ENCODE data around the gene ADPRS.

ADPRS gene

GRCh38 chr1:36088577-36089392 is at the start of gene ADPRS:
Gene ADPRS, plus strand, starts transcription at chr1:36088892. Its CDS starts 13 bp downstream, at chr1:36088905.
- H3K4me1 Mint-ChIP-seq (ENCODE audit: low read depth), result peaks cover 12% of the 10 kb centered on the region
- DNase-seq (ENCODE audit: low spot score), result peak; percentile 91
- H3K9me3 Mint-ChIP-seq, result no peaks in the 10 kb centered on the region
- H3K36me3 Mint-ChIP-seq (ENCODE audit: low read depth), result peaks cover 27% of the 10 kb centered on the region
- H3K4me3 Mint-ChIP-seq, result peak within 1 kb of the TSS; percentile 94
- H3K27me3 Mint-ChIP-seq (ENCODE audit: low read depth), result peaks cover 7% of the 10 kb centered on the region
- peak within 1 kb of the TSS; percentile 90 for H3K27ac Mint-ChIP-seq

- Mint-ChIP-seq H3K4me3 (no peak overlapping the region), H3K27ac (no peak overlapping the region), H3K9me3 (no peaks in the 10 kb centered on the region), H3K36me3 (ENCODE audit: low read depth) (peaks cover 16% of the 10 kb centered on the region), H3K4me1 (ENCODE audit: low read depth) (no peaks in the 10 kb centered on the region), H3K27me3 (ENCODE audit: low read depth) (no peaks in the 10 kb centered on the region)
- DNase-seq (ENCODE audit: low spot score), result no peak
Measured at GRCh38 chr1:36040238-36040637, 48.5 kb upstream of the ADPRS start.

- Mint-ChIP-seq H3K9me3 (no peaks in the 10 kb centered on the region), H3K27me3 (ENCODE audit: low read depth) (no peaks in the 10 kb centered on the region), H3K36me3 (ENCODE audit: low read depth) (peaks cover 29% of the 10 kb centered on the region), H3K4me1 (ENCODE audit: low read depth) (no peaks in the 10 kb centered on the region), H3K4me3 (no peak overlapping the region), H3K27ac (no peak overlapping the region)
- no peak for DNase-seq (ENCODE audit: low spot score)
Measured at GRCh38 chr1:36051821-36052220, 36.9 kb upstream of the ADPRS start.

- H3K27ac Mint-ChIP-seq, result no peak overlapping the region
- H3K4me1 Mint-ChIP-seq (ENCODE audit: low read depth), result no peaks in the 10 kb centered on the region
- no peak overlapping the region for H3K4me3 Mint-ChIP-seq
- no peaks in the 10 kb centered on the region for H3K27me3 Mint-ChIP-seq (ENCODE audit: low read depth)
- no peak for DNase-seq (ENCODE audit: low spot score)
- H3K36me3 Mint-ChIP-seq (ENCODE audit: low read depth), result peaks cover 13% of the 10 kb centered on the region
- no peaks in the 10 kb centered on the region for H3K9me3 Mint-ChIP-seq
Measured at GRCh38 chr1:36053978-36054377, 34.7 kb upstream of the ADPRS start.

GRCh38 chr1:36055706-36056105 is 33.0 kb upstream of the ADPRS start:
- Mint-ChIP-seq H3K27ac (no peak overlapping the region), H3K9me3 (no peaks in the 10 kb centered on the region), H3K36me3 (ENCODE audit: low read depth) (peaks cover 11% of the 10 kb centered on the region), H3K4me3 (no peak overlapping the region), H3K4me1 (ENCODE audit: low read depth) (no peaks in the 10 kb centered on the region), H3K27me3 (ENCODE audit: low read depth) (no peaks in the 10 kb centered on the region)
- no peak for DNase-seq (ENCODE audit: low spot score)

GRCh38 chr1:36062315-36062714 is 26.4 kb upstream of the ADPRS start:
- no peaks in the 10 kb centered on the region for H3K9me3 Mint-ChIP-seq
- no peak overlapping the region for H3K27ac Mint-ChIP-seq
- no peak overlapping the region for H3K4me3 Mint-ChIP-seq
- DNase-seq (ENCODE audit: low spot score), result no peak
- peaks cover 2% of the 10 kb centered on the region for H3K36me3 Mint-ChIP-seq (ENCODE audit: low read depth)
- H3K4me1 Mint-ChIP-seq (ENCODE audit: low read depth), result no peaks in the 10 kb centered on the region
- H3K27me3 Mint-ChIP-seq (ENCODE audit: low read depth), result no peaks in the 10 kb centered on the region

- no peaks in the 10 kb centered on the region for H3K27me3 Mint-ChIP-seq (ENCODE audit: low read depth)
- no peak for DNase-seq (ENCODE audit: low spot score)
- no peaks in the 10 kb centered on the region for H3K4me1 Mint-ChIP-seq (ENCODE audit: low read depth)
- H3K9me3 Mint-ChIP-seq, result no peaks in the 10 kb centered on the region
- no peaks in the 10 kb centered on the region for H3K36me3 Mint-ChIP-seq (ENCODE audit: low read depth)
- no peak overlapping the region for H3K27ac Mint-ChIP-seq
- H3K4me3 Mint-ChIP-seq, result no peak overlapping the region
Measured at GRCh38 chr1:36067871-36068270, 20.8 kb upstream of the ADPRS start.

GRCh38 chr1:36068866-36069265 is 19.8 kb upstream of the ADPRS start:
- no peak overlapping the region for H3K4me3 Mint-ChIP-seq
- no peaks in the 10 kb centered on the region for H3K36me3 Mint-ChIP-seq (ENCODE audit: low read depth)
- H3K27me3 Mint-ChIP-seq (ENCODE audit: low read depth), result no peaks in the 10 kb centered on the region
- no peaks in the 10 kb centered on the region for H3K4me1 Mint-ChIP-seq (ENCODE audit: low read depth)
- H3K27ac Mint-ChIP-seq, result no peak overlapping the region
- H3K9me3 Mint-ChIP-seq, result no peaks in the 10 kb centered on the region
- DNase-seq (ENCODE audit: low spot score), result no peak

GRCh38 chr1:36070349-36070748 is 18.3 kb upstream of the ADPRS start:
- no peaks in the 10 kb centered on the region for H3K4me1 Mint-ChIP-seq (ENCODE audit: low read depth)
- no peak for DNase-seq (ENCODE audit: low spot score)
- H3K4me3 Mint-ChIP-seq, result no peak overlapping the region
- no peak overlapping the region for H3K27ac Mint-ChIP-seq
- H3K36me3 Mint-ChIP-seq (ENCODE audit: low read depth), result no peaks in the 10 kb centered on the region
- H3K9me3 Mint-ChIP-seq, result no peaks in the 10 kb centered on the region
- no peaks in the 10 kb centered on the region for H3K27me3 Mint-ChIP-seq (ENCODE audit: low read depth)

- Mint-ChIP-seq H3K27ac (no peak overlapping the region), H3K36me3 (ENCODE audit: low read depth) (no peaks in the 10 kb centered on the region), H3K4me3 (no peak overlapping the region), H3K4me1 (ENCODE audit: low read depth) (no peaks in the 10 kb centered on the region), H3K9me3 (no peaks in the 10 kb centered on the region), H3K27me3 (ENCODE audit: low read depth) (peaks cover 12% of the 10 kb centered on the region)
- DNase-seq (ENCODE audit: low spot score), result no peak
Measured at GRCh38 chr1:36076979-36077573, 11.6 kb upstream of the ADPRS start.

GRCh38 chr1:36080236-36080635 is 8.5 kb upstream of the ADPRS start:
- no peak for DNase-seq (ENCODE audit: low spot score)
- Mint-ChIP-seq H3K36me3 (ENCODE audit: low read depth) (no peaks in the 10 kb centered on the region), H3K4me1 (ENCODE audit: low read depth) (no peaks in the 10 kb centered on the region), H3K27ac (no peak overlapping the region), H3K27me3 (ENCODE audit: low read depth) (peaks cover 28% of the 10 kb centered on the region), H3K9me3 (no peaks in the 10 kb centered on the region), H3K4me3 (no peak overlapping the region)

- no peak overlapping the region for H3K27ac Mint-ChIP-seq
- H3K4me1 Mint-ChIP-seq (ENCODE audit: low read depth), result no peaks in the 10 kb centered on the region
- H3K36me3 Mint-ChIP-seq (ENCODE audit: low read depth), result no peaks in the 10 kb centered on the region
- H3K4me3 Mint-ChIP-seq, result no peak overlapping the region
- peaks cover 28% of the 10 kb centered on the region for H3K27me3 Mint-ChIP-seq (ENCODE audit: low read depth)
- H3K9me3 Mint-ChIP-seq, result no peaks in the 10 kb centered on the region
- no peak for DNase-seq (ENCODE audit: low spot score)
Measured at GRCh38 chr1:36080801-36081200, 7.9 kb upstream of the ADPRS start.

- peaks cover 28% of the 10 kb centered on the region for H3K27me3 Mint-ChIP-seq (ENCODE audit: low read depth)
- H3K27ac Mint-ChIP-seq, result no peak overlapping the region
- no peaks in the 10 kb centered on the region for H3K4me1 Mint-ChIP-seq (ENCODE audit: low read depth)
- no peak for DNase-seq (ENCODE audit: low spot score)
- H3K4me3 Mint-ChIP-seq, result no peak overlapping the region
- no peaks in the 10 kb centered on the region for H3K36me3 Mint-ChIP-seq (ENCODE audit: low read depth)
- H3K9me3 Mint-ChIP-seq, result no peaks in the 10 kb centered on the region
Measured at GRCh38 chr1:36081926-36082485, 6.7 kb upstream of the ADPRS start.

GRCh38 chr1:36083219-36083618 is 5.5 kb upstream of the ADPRS start:
- H3K9me3 Mint-ChIP-seq, result no peaks in the 10 kb centered on the region
- H3K27me3 Mint-ChIP-seq (ENCODE audit: low read depth), result peaks cover 28% of the 10 kb centered on the region
- no peak overlapping the region for H3K27ac Mint-ChIP-seq
- DNase-seq (ENCODE audit: low spot score), result no peak
- H3K4me3 Mint-ChIP-seq, result no peak overlapping the region
- no peaks in the 10 kb centered on the region for H3K36me3 Mint-ChIP-seq (ENCODE audit: low read depth)
- no peaks in the 10 kb centered on the region for H3K4me1 Mint-ChIP-seq (ENCODE audit: low read depth)

Data from T-helper 2 cell treated with Interferon-gamma antibody and Interleukin-4, amounts not matched to agents 5 μg/mL and 100 μg/mL, for 36 hours (primary cell).